Measurements from ENCODE around the gene RANBP10.
"Not testable (repeated sequence)": the region's sequence is repeated elsewhere in the genome, so short reads cannot be mapped to it uniquely, and the experiment has no call there.

The RANBP10 gene

DNA sequence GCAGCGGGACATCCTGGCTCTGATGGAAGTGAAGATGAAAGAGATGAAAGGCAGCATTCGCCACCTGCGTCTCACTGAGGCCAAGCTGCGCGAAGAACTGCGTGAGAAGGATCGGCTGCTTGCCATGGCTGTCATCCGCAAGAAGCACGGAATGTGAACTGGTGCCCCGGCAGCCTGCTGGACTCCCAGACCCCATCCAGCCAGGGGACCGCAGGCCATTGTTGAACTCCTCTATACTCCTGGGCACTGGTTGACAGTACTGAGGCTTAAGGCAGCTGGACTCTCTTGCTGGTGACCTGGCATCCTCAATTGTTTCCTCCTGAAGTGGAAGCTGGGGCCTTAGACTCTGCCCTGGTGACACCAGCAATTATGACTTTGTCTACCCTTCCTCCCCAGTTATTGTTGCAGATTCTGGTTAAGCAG, 37.0 kb upstream of the RANBP10 start:
- no peaks in the 10 kb centered on the region for H3K9me3 ChIP-seq (ENCODE audit: control insufficient read depth, low read length)
- peaks cover 48% of the 10 kb centered on the region for H3K4me1 ChIP-seq (ENCODE audit: control insufficient read depth, insufficient read depth, low read length, poor library complexity, severe bottlenecking)
- peak overlapping the region; percentile 95 for H3K27ac ChIP-seq (ENCODE audit: insufficient read depth, low read length, poor library complexity, severe bottlenecking)
- no peaks in the 10 kb centered on the region for H3K36me3 ChIP-seq (ENCODE audit: control insufficient read depth, insufficient read depth, low read length)
- H3K27me3 ChIP-seq (replicated peaks; ENCODE audit: control insufficient read depth, insufficient read depth, low read length, poor library complexity, severe bottlenecking): no peaks in the 10 kb centered on the region
- H3K4me3 ChIP-seq (ENCODE audit: insufficient read depth, low read depth, low read length, poor library complexity, severe bottlenecking): peak overlapping the region; percentile 86
- DNase-seq: no peak

- Histone ChIP-seq H3K4me3 (ENCODE audit: insufficient read depth, low read depth, low read length, poor library complexity, severe bottlenecking) (peak overlapping the region; percentile 86), H3K4me1 (ENCODE audit: control insufficient read depth, insufficient read depth, low read length, poor library complexity, severe bottlenecking) (peaks cover 45% of the 10 kb centered on the region)
Measured at GRCh38 chr16:67842509-67843342, 36.4 kb upstream of the RANBP10 start.

DNA sequence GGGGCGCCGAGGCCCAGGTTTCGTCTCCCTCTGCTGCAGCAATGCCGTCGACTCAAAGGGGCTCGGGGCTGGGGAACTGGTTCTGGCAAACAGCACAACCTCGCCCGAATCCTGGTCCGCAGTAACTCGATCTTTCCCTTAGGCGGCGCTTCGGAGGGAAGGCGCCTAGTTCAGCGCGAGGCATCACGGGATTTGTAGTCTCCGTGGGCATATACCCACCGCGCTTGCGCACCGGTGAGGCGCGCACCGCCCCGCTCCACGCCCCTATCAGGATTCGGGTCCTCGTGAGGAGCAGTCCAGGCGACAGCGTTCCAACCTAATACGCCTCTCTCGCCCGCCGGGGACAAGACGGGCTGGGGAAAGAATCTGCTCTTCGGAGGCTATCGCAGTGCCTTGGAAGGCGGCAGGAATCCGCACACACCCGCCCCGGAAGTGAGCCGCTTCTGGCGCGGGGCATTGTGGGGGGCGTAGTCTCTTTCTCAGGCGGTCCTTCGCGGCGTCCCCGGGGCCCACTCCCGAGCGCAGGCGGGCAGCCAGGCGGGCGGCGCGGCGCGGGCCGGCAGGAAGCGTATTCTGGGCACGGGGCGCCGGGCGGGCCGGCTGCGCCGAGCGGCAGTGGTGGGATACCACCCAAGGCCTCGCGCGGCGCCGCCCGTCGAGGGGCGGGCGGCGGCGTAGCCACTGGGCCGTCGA, 35.6 kb upstream of the RANBP10 start, which contains the start of gene THAP11:
Gene THAP11, plus strand, starts transcription at position 505 of the 693 bp plus-strand sequence. CDS start 235 bp downstream, outside the sequence.
- Histone ChIP-seq H3K27me3 (replicated peaks; ENCODE audit: control insufficient read depth, insufficient read depth, low read length, poor library complexity, severe bottlenecking) (no peaks in the 10 kb centered on the region), H3K9me3 (ENCODE audit: control insufficient read depth, low read length) (no peaks in the 10 kb centered on the region), H3K27ac (ENCODE audit: insufficient read depth, low read length, poor library complexity, severe bottlenecking) (peak within 1 kb of the TSS; percentile 95), H3K4me1 (ENCODE audit: control insufficient read depth, insufficient read depth, low read length, poor library complexity, severe bottlenecking) (peaks cover 39% of the 10 kb centered on the region), H3K4me3 (ENCODE audit: insufficient read depth, low read depth, low read length, poor library complexity, severe bottlenecking) (peak within 1 kb of the TSS; percentile 86), H3K36me3 (ENCODE audit: control insufficient read depth, insufficient read depth, low read length) (no peaks in the 10 kb centered on the region)
- peak; percentile 84 to 89 (median 88) for DNase-seq

More at GRCh38 chr16:67842509-67843342, 36.4 kb upstream of the RANBP10 start:
- DNase-seq: peak; percentile 37 to 66 (median 56)
- Histone ChIP-seq H3K36me3 (ENCODE audit: control insufficient read depth, insufficient read depth, low read length) (no peaks in the 10 kb centered on the region), H3K9me3 (ENCODE audit: control insufficient read depth, low read length) (no peaks in the 10 kb centered on the region), H3K27me3 (replicated peaks; ENCODE audit: control insufficient read depth, insufficient read depth, low read length, poor library complexity, severe bottlenecking) (no peaks in the 10 kb centered on the region), H3K27ac (ENCODE audit: insufficient read depth, low read length, poor library complexity, severe bottlenecking) (peak overlapping the region; percentile 95)

DNA sequence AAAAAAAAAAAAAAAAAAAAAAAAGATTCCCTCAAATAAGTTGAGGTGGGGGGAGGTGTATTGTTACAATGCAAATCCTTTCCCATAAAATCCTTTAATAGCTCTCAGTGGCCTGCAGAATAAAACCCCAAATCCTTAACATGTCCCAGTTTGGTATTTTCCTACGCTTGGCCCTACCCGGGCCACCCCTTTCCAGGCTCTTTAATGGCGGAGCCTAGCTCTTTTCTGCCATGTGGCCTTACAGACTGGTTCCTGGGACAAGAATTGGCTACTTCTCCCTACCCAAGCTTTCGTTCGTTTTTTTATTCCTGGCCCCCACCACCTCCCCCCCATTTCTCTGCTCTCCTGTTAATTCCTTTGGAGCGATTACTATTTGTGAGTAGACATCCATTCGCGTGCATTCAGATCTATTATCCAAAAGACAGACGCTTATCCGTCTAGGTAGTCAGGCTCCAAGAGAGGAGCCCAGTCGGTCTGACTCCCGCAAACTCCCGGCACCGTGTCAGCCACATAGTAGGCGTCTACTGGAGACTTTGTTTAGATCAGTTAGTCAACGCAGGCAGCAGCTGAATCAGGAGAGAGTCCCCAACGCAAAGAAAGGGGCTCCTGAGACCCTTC, 34.9 kb upstream of the RANBP10 start:
- Histone ChIP-seq H3K4me3 (ENCODE audit: insufficient read depth, low read depth, low read length, poor library complexity, severe bottlenecking) (peak overlapping the region; percentile 86), H3K4me1 (ENCODE audit: control insufficient read depth, insufficient read depth, low read length, poor library complexity, severe bottlenecking) (peaks cover 38% of the 10 kb centered on the region), H3K36me3 (ENCODE audit: control insufficient read depth, insufficient read depth, low read length) (no peaks in the 10 kb centered on the region), H3K9me3 (ENCODE audit: control insufficient read depth, low read length) (no peaks in the 10 kb centered on the region), H3K27ac (ENCODE audit: insufficient read depth, low read length, poor library complexity, severe bottlenecking) (peak overlapping the region; percentile 95), H3K27me3 (replicated peaks; ENCODE audit: control insufficient read depth, insufficient read depth, low read length, poor library complexity, severe bottlenecking) (no peaks in the 10 kb centered on the region)
- no peak for DNase-seq

GRCh38 chr16:67837811-67838210, 31.5 kb upstream of the RANBP10 start:
- no peak for DNase-seq
- H3K27ac ChIP-seq (ENCODE audit: insufficient read depth, low read length, poor library complexity, severe bottlenecking): no peak overlapping the region
- no peak overlapping the region for H3K4me3 ChIP-seq (ENCODE audit: insufficient read depth, low read depth, low read length, poor library complexity, severe bottlenecking)
- peaks cover 11% of the 10 kb centered on the region for H3K4me1 ChIP-seq (ENCODE audit: control insufficient read depth, insufficient read depth, low read length, poor library complexity, severe bottlenecking)
- no peaks in the 10 kb centered on the region for H3K9me3 ChIP-seq (ENCODE audit: control insufficient read depth, low read length)
- no peaks in the 10 kb centered on the region for H3K27me3 ChIP-seq (replicated peaks; ENCODE audit: control insufficient read depth, insufficient read depth, low read length, poor library complexity, severe bottlenecking)
- H3K36me3 ChIP-seq (ENCODE audit: control insufficient read depth, insufficient read depth, low read length): no peaks in the 10 kb centered on the region

GRCh38 chr16:67837190-67837589, 30.8 kb upstream of the RANBP10 start:
- H3K9me3 ChIP-seq (ENCODE audit: control insufficient read depth, low read length); DNase-seq; H3K36me3 ChIP-seq (ENCODE audit: control insufficient read depth, insufficient read depth, low read length); H3K4me3 ChIP-seq (ENCODE audit: insufficient read depth, low read depth, low read length, poor library complexity, severe bottlenecking); H3K27me3 ChIP-seq (replicated peaks; ENCODE audit: control insufficient read depth, insufficient read depth, low read length, poor library complexity, severe bottlenecking); H3K27ac ChIP-seq (ENCODE audit: insufficient read depth, low read length, poor library complexity, severe bottlenecking): not testable (repeated sequence)
- H3K4me1 ChIP-seq (ENCODE audit: control insufficient read depth, insufficient read depth, low read length, poor library complexity, severe bottlenecking): peaks cover 10% of the 10 kb centered on the region

- peaks cover 25% of the 10 kb centered on the region for H3K36me3 ChIP-seq (ENCODE audit: control insufficient read depth, insufficient read depth, low read length)
- peak overlapping the region; percentile 75 for H3K4me3 ChIP-seq (ENCODE audit: insufficient read depth, low read depth, low read length, poor library complexity, severe bottlenecking)
- H3K4me1 ChIP-seq (ENCODE audit: control insufficient read depth, insufficient read depth, low read length, poor library complexity, severe bottlenecking): peaks cover 5% of the 10 kb centered on the region
- peak overlapping the region; percentile 15 for H3K27ac ChIP-seq (ENCODE audit: insufficient read depth, low read length, poor library complexity, severe bottlenecking)
- H3K9me3 ChIP-seq (ENCODE audit: control insufficient read depth, low read length): no peaks in the 10 kb centered on the region
- H3K27me3 ChIP-seq (replicated peaks; ENCODE audit: control insufficient read depth, insufficient read depth, low read length, poor library complexity, severe bottlenecking): no peaks in the 10 kb centered on the region
- DNase-seq: no peak
Measured at GRCh38 chr16:67834242-67834614, 27.9 kb upstream of the RANBP10 start.

GRCh38 chr16:67833415-67834241, 27.3 kb upstream of the RANBP10 start:
- H3K4me3 ChIP-seq (ENCODE audit: insufficient read depth, low read depth, low read length, poor library complexity, severe bottlenecking): peak overlapping the region; percentile 75
- DNase-seq: peak; percentile 79 to 89 (median 85)
- no peaks in the 10 kb centered on the region for H3K9me3 ChIP-seq (ENCODE audit: control insufficient read depth, low read length)
- H3K4me1 ChIP-seq (ENCODE audit: control insufficient read depth, insufficient read depth, low read length, poor library complexity, severe bottlenecking): peaks cover 5% of the 10 kb centered on the region
- H3K27ac ChIP-seq (ENCODE audit: insufficient read depth, low read length, poor library complexity, severe bottlenecking): peak overlapping the region; percentile 71
- H3K36me3 ChIP-seq (ENCODE audit: control insufficient read depth, insufficient read depth, low read length): peaks cover 26% of the 10 kb centered on the region
- no peaks in the 10 kb centered on the region for H3K27me3 ChIP-seq (replicated peaks; ENCODE audit: control insufficient read depth, insufficient read depth, low read length, poor library complexity, severe bottlenecking)

GRCh38 chr16:67833030-67833414, 26.7 kb upstream of the RANBP10 start:
- peaks cover 5% of the 10 kb centered on the region for H3K4me1 ChIP-seq (ENCODE audit: control insufficient read depth, insufficient read depth, low read length, poor library complexity, severe bottlenecking)
- H3K4me3 ChIP-seq (ENCODE audit: insufficient read depth, low read depth, low read length, poor library complexity, severe bottlenecking): peak overlapping the region; percentile 75
- no peaks in the 10 kb centered on the region for H3K27me3 ChIP-seq (replicated peaks; ENCODE audit: control insufficient read depth, insufficient read depth, low read length, poor library complexity, severe bottlenecking)
- no peaks in the 10 kb centered on the region for H3K9me3 ChIP-seq (ENCODE audit: control insufficient read depth, low read length)
- DNase-seq: no peak
- peaks cover 32% of the 10 kb centered on the region for H3K36me3 ChIP-seq (ENCODE audit: control insufficient read depth, insufficient read depth, low read length)
- peak overlapping the region; percentile 71 for H3K27ac ChIP-seq (ENCODE audit: insufficient read depth, low read length, poor library complexity, severe bottlenecking)

Data from effector memory CD4-positive, alpha-beta T cell (primary cell).